Measurements from ENCODE around the gene USH2A.

DNA sequence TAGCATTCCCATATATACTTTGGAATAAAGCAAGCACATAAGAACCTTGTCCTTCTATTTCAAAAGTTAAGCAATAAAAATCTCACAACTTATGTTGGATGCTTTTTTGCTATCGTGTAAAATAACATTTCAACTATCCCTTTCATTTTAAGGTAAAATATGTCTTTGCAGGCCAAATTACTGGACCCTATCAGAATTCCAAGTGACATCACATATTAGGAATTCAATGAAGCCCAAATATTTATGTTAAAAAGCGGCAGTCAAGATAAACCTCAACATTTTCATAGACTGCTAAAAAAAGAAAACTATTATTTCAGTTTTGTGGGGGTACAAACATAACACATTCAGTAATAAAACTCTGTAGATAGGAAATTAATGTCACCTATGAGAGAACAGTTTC is 604.1 kb downstream of the USH2A start:
- no peak for TF ChIP-seq EZH2 (IDR thresholded peaks at IDR 0.05; ENCODE audit: insufficient read depth, poor library complexity, severe bottlenecking)
- no peak for TF ChIP-seq EZH2phosphoT487 (IDR thresholded peaks at IDR 0.05; ENCODE audit: insufficient read depth, low read depth)

Data from GM23248 (cell line).